NK-92 (cell line): Measurements from ENCODE around the gene PIBF1.
"Not testable (repeated sequence)": the region's sequence is repeated elsewhere in the genome, so short reads cannot be mapped to it uniquely, and the experiment has no call there.

Experiments used
- DNase-seq: peaks from one replicate; lab custom pipeline; 2025; ENCODE audit not compliant: unreplicated experiment; lab: John Stamatoyannopoulos, UW

Gene PIBF1

GRCh38 chr13:72820898-72821279 is 39.0 kb downstream of the PIBF1 start:
- DNase-seq, result no peak

GRCh38 chr13:72823081-72823480 is 41.1 kb downstream of the PIBF1 start:
- no peak for DNase-seq

- DNase-seq, result no peak
These were observed 41.8 kb downstream of the PIBF1 start for GRCh38 chr13:72823724-72824123.

- no peak for DNase-seq
These were observed 52.7 kb downstream of the PIBF1 start for GRCh38 chr13:72834601-72835000.

- no peak for DNase-seq
These were observed 58.0 kb downstream of the PIBF1 start for GRCh38 chr13:72839831-72840426.

- DNase-seq, result no peak
These were observed 61.1 kb downstream of the PIBF1 start for GRCh38 chr13:72842991-72843390.

GRCh38 chr13:72845148-72845547 is 63.2 kb downstream of the PIBF1 start:
- DNase-seq, result not testable (repeated sequence)

GRCh38 chr13:72849571-72849970 is 67.6 kb downstream of the PIBF1 start:
- no peak for DNase-seq

GRCh38 chr13:72850959-72851677 is 69.2 kb downstream of the PIBF1 start:
- DNase-seq, result no peak

- DNase-seq, result no peak
These were observed 69.7 kb downstream of the PIBF1 start for GRCh38 chr13:72851678-72852014.

- DNase-seq, result no peak
These were observed 70.3 kb downstream of the PIBF1 start for GRCh38 chr13:72852207-72852606.

- no peak for DNase-seq
These were observed 71.1 kb downstream of the PIBF1 start for GRCh38 chr13:72853000-72853399.

- no peak for DNase-seq
These were observed 82.4 kb downstream of the PIBF1 start for GRCh38 chr13:72864142-72865011.

- no peak for DNase-seq
These were observed 86.3 kb downstream of the PIBF1 start for GRCh38 chr13:72868229-72868628.

- no peak for DNase-seq
These were observed 93.3 kb downstream of the PIBF1 start for GRCh38 chr13:72875233-72875632.

GRCh38 chr13:72884101-72884500 is 102.2 kb downstream of the PIBF1 start:
- no peak for DNase-seq

GRCh38 chr13:72886272-72887067 is 104.5 kb downstream of the PIBF1 start:
- DNase-seq, result no peak

- no peak for DNase-seq
These were observed 107.6 kb downstream of the PIBF1 start for GRCh38 chr13:72889495-72889894.

- DNase-seq, result no peak
These were observed 108.6 kb downstream of the PIBF1 start for GRCh38 chr13:72890546-72890945.

- DNase-seq, result no peak
These were observed 109.5 kb downstream of the PIBF1 start for GRCh38 chr13:72891423-72891822.

- no peak for DNase-seq
These were observed 114.9 kb downstream of the PIBF1 start for GRCh38 chr13:72896869-72897268.
